Spinal cord (tissue), 10 donors: ENCODE results near the gene DDX6. TPM values are rescaled to one million over a fixed set of nuclear protein-coding genes. Genes with fewer than 3 reads are reported as not detected.
A peak's percentile ranks its signal among the peaks of the same experiment; 100 is the strongest.

Source experiments
- DNase-seq, 6 donors: peaks; one replicate each; pipeline versions ENCODE4 v3.0.0 to v3.0.0-alpha.2; 2013 to 2015; ENCODE audit warnings: low spot score in 6 of 6, low read depth in 4 of 6
- H3K27ac ChIP-seq: one replicate; pipeline ENCODE4 v1.5.1; 2013; ENCODE audit warnings: low read depth, low read length, control low read depth
- H3K27me3 ChIP-seq: one replicate; pipeline ENCODE4 v1.6.1; 2013; ENCODE audit warnings: low read length; ENCODE audit not compliant: control insufficient read depth, insufficient read depth
- H3K36me3 ChIP-seq: one replicate; pipeline ENCODE4 v1.6.1; 2013; ENCODE audit warnings: low read length; ENCODE audit not compliant: control insufficient read depth, insufficient read depth
- H3K4me1 ChIP-seq: one replicate; pipeline ENCODE4 v1.6.1; 2013; ENCODE audit warnings: low read length; ENCODE audit not compliant: control insufficient read depth, insufficient read depth
- H3K4me3 ChIP-seq: one replicate; pipeline ENCODE4 v1.5.1; 2013; ENCODE audit warnings: low read depth, low read length, control low read depth
- H3K9me3 ChIP-seq: one replicate; pipeline ENCODE4 v1.6.1; 2013; ENCODE audit warnings: low read length; ENCODE audit not compliant: control insufficient read depth, insufficient read depth
- WGBS: methylation state at CpG from one replicate; pipeline ENCODE4 v1.1.5; 2013; ENCODE audit warnings: missing lambda C conversion rate; ENCODE audit not compliant: insufficient coverage; 5-methylcytosine and 5-hydroxymethylcytosine counted together
- polyA plus RNA-seq, 2 donors: library from polyadenylated mRNA; unstranded; fragments of 120-200 nt; gene quantifications; one replicate each; pipeline ENCODE4 v1.2.1, GENCODE V29; 2013; ENCODE audit not compliant: insufficient read length in 2 of 2
- total RNA-seq, 2 donors: library from RNA; depleted of rRNA in 1 of 2; stranded (reverse); fragments of 120-200 nt in 1 of 2; fragments of >200 nt in 1 of 2; gene quantifications; one replicate each; pipeline versions ENCODE4 v1.2.3 to v1.2.4, GENCODE V29; 2013 to 2014
- donor health status: healthy.

The DDX6 gene
- total and polyA plus RNA-seq, 4 donors, result 99.6 to 230 (median 136) TPM

DNA sequence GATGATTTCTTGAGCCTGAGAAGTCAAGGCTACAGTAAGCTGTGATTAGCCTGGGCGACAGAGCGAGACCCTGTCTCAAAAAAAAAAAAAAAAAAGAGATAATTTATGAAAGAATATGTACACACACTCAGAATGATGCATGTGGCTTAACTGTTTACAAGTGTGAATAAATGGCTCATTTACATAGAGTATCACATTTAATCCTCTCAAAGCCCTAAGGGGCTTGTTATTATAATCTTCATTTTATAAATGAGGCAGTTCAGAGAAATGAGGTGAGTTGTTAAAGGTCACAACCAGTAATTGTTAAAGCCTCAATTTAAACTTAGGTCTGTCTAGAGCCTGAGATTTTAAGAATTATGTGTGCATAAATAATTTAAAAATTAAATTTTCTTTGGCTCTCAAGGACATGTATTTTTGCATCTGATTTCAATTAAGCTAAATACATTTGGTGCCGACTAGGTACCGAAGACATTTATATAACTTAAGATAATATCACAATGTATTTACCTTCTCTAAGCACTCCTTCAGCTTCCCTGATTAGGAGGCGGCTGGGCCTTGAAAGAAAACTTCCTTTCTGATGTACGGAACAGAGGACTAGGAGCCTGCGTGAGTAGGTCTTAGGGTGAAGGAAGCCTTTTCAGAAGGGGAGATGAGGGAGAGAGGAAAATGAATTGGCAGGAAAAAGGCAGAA, 28.5 kb upstream of the DDX6 start:
- Histone ChIP-seq H3K27ac (no peak overlapping the region), H3K27me3 (no peaks in the 10 kb centered on the region), H3K36me3 (no peaks in the 10 kb centered on the region), H3K4me1 (peaks cover 8% of the 10 kb centered on the region), H3K4me3 (no peak overlapping the region), H3K9me3 (no peaks in the 10 kb centered on the region)
- peak in 1 of 6 donors; percentile 3 for DNase-seq
- 76% methylated on average over 3 of the region's 7 CpGs for WGBS

DNA sequence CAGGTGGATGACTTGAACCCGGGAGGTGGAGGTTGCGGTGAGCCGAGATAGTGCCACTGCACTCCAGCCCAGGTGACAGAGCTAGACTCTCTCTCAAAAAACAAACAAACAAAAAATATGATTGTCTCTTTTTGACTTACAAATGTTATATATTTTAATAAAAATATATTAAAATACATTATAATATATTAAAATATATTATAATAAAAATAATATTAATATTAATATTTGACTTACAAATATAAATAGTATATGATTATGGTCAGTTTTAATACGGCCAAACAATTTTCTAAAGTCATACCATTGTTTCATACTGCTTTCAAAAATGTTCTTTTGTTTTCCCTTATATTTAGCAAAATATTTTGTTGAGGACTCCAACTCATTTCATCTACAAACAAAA, 27.2 kb upstream of the DDX6 start:
- Histone ChIP-seq H3K4me1 (peaks cover 8% of the 10 kb centered on the region), H3K27me3 (no peaks in the 10 kb centered on the region), H3K36me3 (no peaks in the 10 kb centered on the region), H3K27ac (no peak overlapping the region), H3K9me3 (no peaks in the 10 kb centered on the region), H3K4me3 (no peak overlapping the region)
- WGBS, result no CpG with 5 or more reads among the region's 4 CpGs
- no peak for DNase-seq

DNA sequence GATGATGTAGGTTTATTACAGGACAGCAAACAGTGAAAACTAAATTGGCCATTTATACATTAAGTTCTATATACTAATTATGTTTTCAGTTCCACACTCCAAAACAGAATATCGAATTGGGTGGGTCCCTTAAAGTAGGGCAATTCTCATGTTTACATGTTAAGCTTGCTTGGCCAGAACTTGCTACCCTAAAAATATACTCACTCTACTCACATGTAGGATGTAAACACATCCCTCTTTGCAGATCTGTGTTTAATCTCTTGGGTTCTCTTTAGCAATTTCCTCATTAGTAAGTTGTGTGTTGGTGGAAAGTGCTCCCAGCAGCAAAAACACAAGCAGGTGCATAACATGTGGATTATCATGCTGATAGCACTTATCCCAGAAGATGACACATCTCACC, 22.6 kb upstream of the DDX6 start:
- WGBS, result no CpG with 5 or more reads among the region's 1 CpG
- H3K36me3 ChIP-seq, result no peaks in the 10 kb centered on the region
- H3K27ac ChIP-seq, result no peak overlapping the region
- no peaks in the 10 kb centered on the region for H3K9me3 ChIP-seq
- no peaks in the 10 kb centered on the region for H3K27me3 ChIP-seq
- DNase-seq, result no peak
- no peaks in the 10 kb centered on the region for H3K4me1 ChIP-seq
- no peak overlapping the region for H3K4me3 ChIP-seq

DNA sequence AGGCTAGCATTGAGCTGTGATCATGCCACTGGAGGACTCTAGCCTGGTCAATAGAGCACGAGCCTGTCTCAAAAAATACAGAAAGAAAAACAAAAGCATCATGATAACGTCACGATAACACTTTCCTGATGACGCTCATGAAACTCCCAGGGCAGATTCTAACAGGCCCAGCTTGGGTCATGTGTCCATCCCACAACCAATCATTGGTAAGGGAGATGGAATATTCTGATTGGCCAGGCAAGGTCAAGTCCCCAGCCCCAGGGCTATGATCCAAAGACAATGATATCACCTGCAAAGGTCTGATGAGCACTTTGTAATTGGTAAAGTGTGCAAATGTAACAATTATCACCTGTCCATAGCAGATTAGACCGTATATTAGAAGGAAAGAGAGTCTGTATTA, 21.5 kb upstream of the DDX6 start:
- Histone ChIP-seq H3K27ac (no peak overlapping the region), H3K4me3 (no peak overlapping the region), H3K9me3 (no peaks in the 10 kb centered on the region), H3K4me1 (no peaks in the 10 kb centered on the region), H3K27me3 (no peaks in the 10 kb centered on the region), H3K36me3 (no peaks in the 10 kb centered on the region)
- no CpG with 5 or more reads among the region's 5 CpGs for WGBS
- DNase-seq, result no peak

DNA sequence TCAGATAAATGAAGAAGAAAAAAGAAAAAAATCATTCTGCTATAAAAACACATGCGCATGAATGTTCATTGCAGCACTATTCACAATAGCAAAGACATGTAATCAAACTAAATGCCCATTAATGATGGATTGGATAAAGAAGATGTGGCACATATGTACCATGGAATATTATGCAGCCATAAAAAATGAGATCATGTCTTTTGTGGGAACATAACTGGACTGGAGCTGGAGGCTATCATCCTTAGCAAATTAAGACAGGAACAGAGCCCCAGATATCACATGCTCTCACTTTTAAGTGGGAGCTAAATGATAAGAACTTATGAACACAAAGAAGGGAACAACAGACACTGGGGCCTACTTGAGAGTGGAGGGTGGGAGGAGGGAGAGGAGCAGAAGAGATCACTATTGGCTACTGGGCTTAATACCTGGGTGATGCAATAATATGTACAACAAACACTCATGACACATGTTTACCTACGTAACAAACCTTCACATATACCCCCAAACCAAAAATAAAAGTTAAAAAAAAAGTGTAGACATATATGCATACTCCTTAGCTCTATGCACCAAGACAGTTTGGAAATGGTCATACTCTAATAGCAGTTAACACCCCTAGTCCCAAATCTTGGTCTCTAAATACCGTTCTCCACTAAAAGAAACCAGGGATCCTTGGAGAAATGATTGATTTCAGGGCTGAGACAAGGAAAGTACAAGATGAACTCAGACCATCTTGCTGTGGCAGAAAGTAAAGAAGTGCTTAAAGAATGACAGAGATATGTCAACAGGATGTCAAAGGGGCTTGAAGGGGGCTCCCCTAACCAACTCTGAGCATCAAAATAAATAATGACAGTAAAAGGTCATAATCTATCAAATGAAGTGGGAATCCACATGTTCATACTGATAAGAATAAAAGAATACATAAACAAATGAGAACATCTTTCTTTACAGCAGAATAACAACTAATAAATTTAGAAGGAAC, 17.1 kb upstream of the DDX6 start:
- WGBS, result no CpG with 5 or more reads among the region's 3 CpGs
- H3K36me3 ChIP-seq, result no peaks in the 10 kb centered on the region

DNA sequence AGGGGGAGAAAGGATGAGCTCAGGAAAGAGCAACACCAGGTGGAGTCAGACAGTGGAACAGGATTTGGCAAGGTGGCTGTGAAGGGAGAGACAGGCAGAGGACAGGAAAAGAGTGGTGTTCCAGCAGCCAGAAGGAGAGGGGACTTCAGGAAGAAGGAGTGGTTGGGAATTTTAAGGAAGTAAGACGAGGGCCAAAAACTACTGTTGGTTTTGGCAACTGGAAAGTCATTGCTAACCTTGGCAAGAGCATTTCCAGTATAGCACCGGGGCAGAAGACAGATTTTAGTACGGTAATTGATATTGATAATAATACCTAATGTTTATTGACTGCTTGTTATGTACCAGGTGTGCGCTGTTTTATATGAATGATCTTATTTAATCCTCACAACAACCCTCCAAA, 15.4 kb upstream of the DDX6 start:
- Histone ChIP-seq H3K27me3 (no peaks in the 10 kb centered on the region), H3K4me3 (no peak overlapping the region), H3K36me3 (no peaks in the 10 kb centered on the region), H3K4me1 (no peaks in the 10 kb centered on the region), H3K9me3 (no peaks in the 10 kb centered on the region), H3K27ac (no peak overlapping the region)
- DNase-seq, result no peak
- WGBS, result 75% methylated on average over 1 of the region's 4 CpGs

More for the DNA sequence above, 17.1 kb upstream of the DDX6 start:
- H3K4me1 ChIP-seq, result no peaks in the 10 kb centered on the region
- H3K27me3 ChIP-seq, result no peaks in the 10 kb centered on the region
- H3K9me3 ChIP-seq, result no peaks in the 10 kb centered on the region
- DNase-seq, result no peak
- no peak overlapping the region for H3K4me3 ChIP-seq
- H3K27ac ChIP-seq, result no peak overlapping the region

DNA sequence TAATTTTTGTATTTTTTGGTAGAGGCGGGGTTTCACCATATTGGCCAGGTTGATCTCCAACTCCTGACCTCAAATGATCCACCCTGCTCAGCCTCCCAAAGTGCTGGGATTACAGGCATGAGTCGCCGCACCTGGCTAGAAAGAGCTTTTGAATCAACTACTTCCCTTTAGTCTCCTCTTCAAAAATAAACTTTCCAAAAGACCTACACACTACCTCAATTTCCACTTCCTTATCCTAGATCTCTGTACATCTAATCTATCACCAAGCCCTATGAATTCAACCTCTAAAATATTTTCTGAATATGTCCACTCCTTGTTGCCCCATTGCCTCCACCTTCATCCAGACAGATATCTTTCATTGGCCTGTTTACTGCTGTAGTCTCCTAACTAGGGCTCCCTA, 13.1 kb upstream of the DDX6 start:
- no peak for DNase-seq
- no peaks in the 10 kb centered on the region for H3K4me1 ChIP-seq
- no peaks in the 10 kb centered on the region for H3K27me3 ChIP-seq
- H3K27ac ChIP-seq, result no peak overlapping the region
- 92% methylated on average over 3 of the region's 3 CpGs for WGBS
- no peaks in the 10 kb centered on the region for H3K36me3 ChIP-seq
- no peak overlapping the region for H3K4me3 ChIP-seq
- no peaks in the 10 kb centered on the region for H3K9me3 ChIP-seq

DNA sequence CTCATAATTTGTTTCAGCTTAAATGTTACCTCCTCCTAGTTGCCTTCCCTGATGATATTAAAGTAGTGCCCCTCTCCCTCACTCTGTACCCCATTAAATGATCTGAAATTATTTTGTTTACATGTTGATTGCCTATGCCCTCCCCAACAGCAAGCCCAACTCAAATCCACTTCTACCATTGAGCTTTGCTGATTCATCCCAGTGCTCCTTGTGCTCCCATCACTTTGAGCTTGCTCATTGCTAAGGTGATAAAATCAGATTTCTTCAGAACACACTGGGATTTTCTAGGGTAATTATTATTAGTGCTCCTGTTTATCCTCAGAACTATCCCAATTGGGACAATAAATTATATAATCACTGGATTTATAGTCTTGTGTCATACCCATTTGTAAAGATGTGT, 8.4 kb upstream of the DDX6 start:
- no peak for DNase-seq
- Histone ChIP-seq H3K36me3 (no peaks in the 10 kb centered on the region), H3K4me1 (no peaks in the 10 kb centered on the region), H3K27ac (no peak overlapping the region), H3K4me3 (no peak overlapping the region), H3K9me3 (no peaks in the 10 kb centered on the region), H3K27me3 (no peaks in the 10 kb centered on the region)

DNA sequence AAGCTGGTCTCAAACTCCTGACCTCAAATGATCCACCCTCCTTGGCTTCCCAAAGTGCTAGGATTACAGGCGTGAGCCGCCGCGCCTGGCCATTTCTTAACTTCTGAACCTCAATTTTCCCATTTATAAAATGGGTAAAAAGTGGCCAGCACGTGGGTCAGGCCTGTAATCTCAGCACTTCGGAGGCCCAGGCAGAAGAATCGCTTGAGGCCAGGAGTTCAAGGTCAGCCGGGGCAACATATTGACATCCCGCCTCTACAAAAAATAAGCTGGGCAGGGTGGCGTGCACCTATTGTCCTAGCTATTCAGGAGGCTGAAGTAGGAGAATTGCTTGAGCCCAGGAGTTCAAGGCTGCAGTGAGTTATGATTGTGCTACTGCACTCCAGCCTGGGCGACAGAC, 6.5 kb upstream of the DDX6 start:
- H3K4me3 ChIP-seq, result no peak overlapping the region
- no peaks in the 10 kb centered on the region for H3K4me1 ChIP-seq
- WGBS, result 74% methylated on average over 7 of the region's 11 CpGs
- no peaks in the 10 kb centered on the region for H3K36me3 ChIP-seq
- no peaks in the 10 kb centered on the region for H3K27me3 ChIP-seq
- H3K9me3 ChIP-seq, result no peaks in the 10 kb centered on the region
- H3K27ac ChIP-seq, result no peak overlapping the region
- no peak for DNase-seq
